Fibroblast of the aortic adventitia (primary cell): ENCODE measurements around the gene EGR2. TPM values are rescaled to one million over a fixed set of nuclear protein-coding genes. Genes with fewer than 3 reads are reported as not detected.

ENCODE experiments used
- DNase-seq: peaks from one replicate; pipeline ENCODE4 v3.0.0-alpha.2; 2010; ENCODE audit warnings: low read depth
- H3K4me3 ChIP-seq: 2 replicates; pipeline ENCODE4 v1.5.1; 2011; ENCODE audit warnings: low read depth, mild to moderate bottlenecking, control low read depth, low read length, moderate library complexity
- total RNA-seq: library from RNA; depleted of rRNA; stranded (reverse); fragments of >200 nt; gene quantifications from 2 replicates; pipeline ENCODE4 v1.2.3, GENCODE V29; 2012; ENCODE audit warnings: low replicate concordance
- TF ChIP-seq, protein P1 (sequence below): IDR thresholded peaks from 2 replicates; pipeline ENCODE4 v1.5.1; 2011; ENCODE audit warnings: mild to moderate bottlenecking, low read length, control low read depth, inconsistent platforms; ENCODE audit not compliant: insufficient read depth

The EGR2 gene
- total RNA-seq, 1 donor = 0.90 TPM

DNA sequence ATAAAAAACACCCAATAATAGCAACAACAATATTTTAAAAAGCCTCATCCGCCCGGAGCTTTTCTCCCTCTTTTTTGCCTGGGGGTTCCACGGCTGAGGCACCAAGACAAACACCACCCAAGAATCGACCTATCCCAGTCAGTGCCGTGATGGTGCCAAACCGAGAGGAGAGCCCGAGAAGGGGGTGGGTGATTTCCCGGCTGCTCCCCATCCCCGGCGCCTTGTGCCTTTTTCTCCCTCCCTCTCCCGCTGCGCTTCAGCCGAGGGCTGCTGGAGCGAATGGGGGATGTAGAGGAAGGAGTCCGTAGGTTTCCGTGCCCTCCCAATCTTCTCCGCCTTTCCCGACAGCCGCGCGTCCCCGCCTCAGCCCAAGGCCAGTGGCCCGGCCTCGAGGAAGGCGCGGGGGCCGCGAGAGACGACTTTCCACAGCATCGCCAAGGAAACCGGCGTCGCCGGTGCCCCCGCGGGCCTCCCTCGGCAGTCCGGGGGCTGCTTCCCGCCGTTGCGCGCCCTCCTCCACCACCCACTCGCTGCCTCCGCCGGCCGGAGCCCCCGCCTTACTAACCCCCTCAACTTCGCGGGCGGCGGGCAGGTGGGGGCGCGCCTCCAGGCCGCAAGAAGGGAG, 1.3 kb downstream of the EGR2 start:
- TF ChIP-seq, protein P1, sequence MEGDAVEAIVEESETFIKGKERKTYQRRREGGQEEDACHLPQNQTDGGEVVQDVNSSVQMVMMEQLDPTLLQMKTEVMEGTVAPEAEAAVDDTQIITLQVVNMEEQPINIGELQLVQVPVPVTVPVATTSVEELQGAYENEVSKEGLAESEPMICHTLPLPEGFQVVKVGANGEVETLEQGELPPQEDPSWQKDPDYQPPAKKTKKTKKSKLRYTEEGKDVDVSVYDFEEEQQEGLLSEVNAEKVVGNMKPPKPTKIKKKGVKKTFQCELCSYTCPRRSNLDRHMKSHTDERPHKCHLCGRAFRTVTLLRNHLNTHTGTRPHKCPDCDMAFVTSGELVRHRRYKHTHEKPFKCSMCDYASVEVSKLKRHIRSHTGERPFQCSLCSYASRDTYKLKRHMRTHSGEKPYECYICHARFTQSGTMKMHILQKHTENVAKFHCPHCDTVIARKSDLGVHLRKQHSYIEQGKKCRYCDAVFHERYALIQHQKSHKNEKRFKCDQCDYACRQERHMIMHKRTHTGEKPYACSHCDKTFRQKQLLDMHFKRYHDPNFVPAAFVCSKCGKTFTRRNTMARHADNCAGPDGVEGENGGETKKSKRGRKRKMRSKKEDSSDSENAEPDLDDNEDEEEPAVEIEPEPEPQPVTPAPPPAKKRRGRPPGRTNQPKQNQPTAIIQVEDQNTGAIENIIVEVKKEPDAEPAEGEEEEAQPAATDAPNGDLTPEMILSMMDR = no peak
- no peak for DNase-seq

DNA sequence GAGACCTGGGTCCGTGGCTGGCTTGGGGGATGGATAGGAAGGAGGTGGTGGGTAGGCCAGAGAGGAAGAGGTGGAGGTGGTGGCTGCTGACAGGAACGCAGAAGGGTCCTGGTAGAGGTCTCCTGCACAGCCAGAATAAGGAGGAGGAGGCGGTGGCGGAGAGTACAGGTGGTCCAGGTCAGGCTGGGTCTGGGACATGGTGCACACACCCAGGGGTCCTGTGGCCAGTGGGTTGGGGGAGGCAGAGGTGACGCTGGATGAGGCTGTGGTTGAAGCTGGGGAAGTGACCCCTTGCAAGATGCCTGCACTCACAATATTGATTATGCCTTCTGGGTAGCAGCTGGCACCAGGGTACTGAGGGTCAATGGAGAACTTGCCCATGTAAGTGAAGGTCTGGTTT, 2.2 kb downstream of the EGR2 start:
- H3K4me3 ChIP-seq = no peak overlapping the region
- DNase-seq = no peak
- TF ChIP-seq, protein P1 = no peak

More for the DNA sequence above, 1.3 kb downstream of the EGR2 start:
- H3K4me3 ChIP-seq = peak overlapping the region; percentile 73

DNA sequence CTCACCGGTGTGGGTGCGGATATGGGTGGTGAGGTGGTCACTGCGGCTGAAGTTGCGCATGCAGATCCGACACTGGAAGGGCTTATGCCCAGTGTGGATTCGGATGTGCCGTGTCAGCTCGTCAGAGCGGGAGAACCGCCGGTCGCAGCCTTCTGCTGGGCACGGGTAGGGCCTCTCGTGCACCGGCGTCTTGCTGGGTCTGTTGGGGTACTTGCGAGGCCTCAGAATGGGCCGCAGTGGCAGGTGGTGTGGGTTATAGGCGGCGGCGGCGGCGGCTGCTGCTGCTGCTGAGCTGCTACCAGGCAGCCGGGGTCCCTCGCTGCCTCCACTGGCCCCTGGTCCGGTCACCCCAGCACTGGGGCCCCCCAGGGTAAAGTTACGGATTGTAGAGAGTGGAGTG, 2.7 kb downstream of the EGR2 start:
- no peak overlapping the region for H3K4me3 ChIP-seq
- TF ChIP-seq, protein P1 = no peak

DNA sequence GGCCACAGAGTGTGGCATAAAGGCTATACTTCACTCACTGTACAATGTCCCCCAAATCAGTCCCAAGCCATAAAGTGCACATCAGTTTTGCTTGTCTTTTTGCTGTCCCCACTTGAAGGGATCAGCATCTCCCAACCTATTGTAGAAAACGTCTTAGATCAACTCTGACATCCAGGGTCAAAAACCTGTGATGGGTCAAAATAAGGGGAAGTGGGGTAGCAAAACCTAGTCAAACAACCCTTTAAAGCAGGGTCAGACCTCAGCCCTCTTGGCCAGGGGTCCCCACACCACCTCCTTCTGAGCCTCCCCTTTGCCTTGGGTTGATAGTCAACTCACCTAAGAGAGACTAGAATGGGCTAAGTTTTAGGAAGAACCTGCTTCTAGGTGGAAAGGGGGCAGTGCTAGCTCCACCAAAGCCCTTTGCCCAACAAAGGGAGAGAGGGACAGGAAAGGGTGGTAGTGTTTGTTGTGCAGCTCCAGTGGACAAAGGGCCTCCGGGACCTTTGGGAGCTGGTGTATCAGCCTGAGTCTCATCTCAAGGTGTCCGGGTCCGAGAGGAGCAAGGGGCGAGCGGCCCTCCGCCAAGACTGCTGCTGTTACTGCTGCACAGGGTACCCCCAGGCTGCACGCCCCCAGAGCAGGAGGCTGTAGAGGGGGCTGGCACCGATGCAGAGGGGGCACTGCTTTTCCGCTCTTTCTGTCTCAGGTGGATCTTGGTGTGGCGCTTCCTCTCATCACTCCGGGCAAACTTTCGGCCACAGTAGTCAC, 3.3 kb downstream of the EGR2 start:
- TF ChIP-seq, protein P1 = no peak
- DNase-seq = no peak
- H3K4me3 ChIP-seq = no peak overlapping the region

More for the DNA sequence above, 2.7 kb downstream of the EGR2 start:
- DNase-seq = no peak

DNA sequence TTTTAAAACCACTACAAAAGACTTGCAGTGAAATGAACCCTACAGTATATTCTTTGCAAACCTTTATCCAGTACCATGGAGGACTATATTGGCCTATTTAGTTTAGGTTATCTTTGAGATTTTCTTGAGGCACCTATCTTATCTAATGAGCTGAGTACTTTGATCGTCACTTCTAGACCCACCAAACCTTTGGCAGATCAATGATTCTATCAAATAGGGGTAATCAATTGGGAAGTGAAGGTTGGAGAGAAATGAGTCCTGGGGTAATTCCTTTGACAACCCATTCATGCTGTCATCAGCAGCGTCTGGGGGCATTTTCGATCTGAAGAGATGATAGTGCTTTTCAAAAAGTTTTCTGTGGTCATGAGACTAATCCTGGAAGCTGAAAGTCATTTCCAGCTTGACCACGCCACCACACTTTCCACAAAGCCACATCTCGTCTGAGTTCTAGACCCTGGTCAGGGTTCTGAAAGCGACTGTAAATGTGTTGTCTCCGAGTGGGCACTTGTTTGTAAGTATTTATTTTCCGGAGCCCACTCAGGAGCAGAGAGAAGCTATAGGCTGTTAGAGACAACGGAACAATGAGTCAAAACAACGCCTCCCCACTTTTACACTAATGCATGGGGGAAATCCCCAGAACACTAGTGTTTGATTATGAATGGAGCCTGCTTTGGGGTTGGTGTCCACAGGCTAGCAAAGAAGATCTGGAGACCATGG, 4.8 kb downstream of the EGR2 start:
- TF ChIP-seq, protein P1 = no peak
- DNase-seq = no peak
- no peak overlapping the region for H3K4me3 ChIP-seq

DNA sequence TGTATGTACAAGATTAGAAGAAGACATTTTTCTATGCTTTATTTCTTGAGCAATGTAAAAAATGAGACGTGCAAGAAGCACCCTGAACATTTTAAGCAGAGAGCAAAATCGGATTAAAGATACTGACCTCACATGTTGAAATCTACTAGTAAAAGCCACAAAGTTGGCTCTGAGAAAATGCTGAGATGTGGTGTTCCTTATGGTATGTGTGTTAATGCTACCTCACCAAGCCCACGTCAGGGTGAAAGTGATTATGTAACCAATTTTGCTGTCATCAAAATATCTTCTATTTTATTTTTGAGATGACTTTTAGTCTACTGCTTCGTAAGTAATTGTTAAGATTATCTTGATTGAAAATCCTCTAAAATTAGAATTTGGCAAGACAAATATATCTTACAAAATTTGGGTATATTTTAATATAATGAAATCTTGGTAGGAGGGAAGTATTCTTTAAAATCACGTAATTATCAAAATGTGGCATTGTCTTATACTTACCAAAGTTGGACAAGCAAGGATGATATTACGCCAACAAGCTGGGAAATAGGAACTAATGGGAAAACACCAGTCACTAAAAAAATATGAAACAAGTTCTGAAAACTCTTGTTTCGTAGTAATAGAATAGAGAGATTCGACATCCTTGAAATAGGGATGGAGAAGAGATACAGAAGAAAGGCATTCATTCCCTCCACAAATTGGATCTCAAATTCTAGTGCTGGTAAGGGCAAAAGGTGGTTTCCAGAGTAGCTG, 5.8 kb downstream of the EGR2 start:
- DNase-seq = no peak
- TF ChIP-seq, protein P1 = no peak
- H3K4me3 ChIP-seq = no peak overlapping the region
